GM23338 (cell line): ENCODE results near the gene TFIP11. TPM values are rescaled to one million over a fixed set of nuclear protein-coding genes. Genes with fewer than 3 reads are reported as not detected.

Experiments used
- ATAC-seq: fragments of 200-7000 bp; cut with Tn5 transposase; 3 replicates; pipeline ENCODE4 v1.9.1; 2020
- DNase-seq: peaks from one replicate; pipeline ENCODE4 v3.0.0-alpha.2; 2015; ENCODE audit warnings: low spot score
- H2AFZ ChIP-seq: fragments of 200-600 bp; sonication (generic); 2 replicates; pipeline ENCODE4 v1.8.0; 2016; ENCODE audit warnings: antibody characterized with exemption, mild to moderate bottlenecking, moderate library complexity
- H3F3A ChIP-seq: fragments of 200-600 bp; sonication (generic); replicated peaks from 2 replicates; pipeline ENCODE4 v1.8.0; 2017; ENCODE audit warnings: antibody characterized with exemption, mixed run types, low read depth
- H3K27ac ChIP-seq: fragments of 200-600 bp; sonication (generic); 2 replicates; pipeline ENCODE4 v1.6.1; 2016; ENCODE audit warnings: low read depth
- H3K27me3 ChIP-seq: fragments of 200-600 bp; sonication (generic); 2 replicates; pipeline ENCODE4 v1.8.0; 2016; ENCODE audit warnings: mild to moderate bottlenecking, mixed run types, moderate library complexity; ENCODE audit not compliant: insufficient read depth
- H3K36me3 ChIP-seq: fragments of 200-600 bp; sonication (generic); 2 replicates; pipeline ENCODE4 v1.8.0; 2016; ENCODE audit warnings: mild to moderate bottlenecking; ENCODE audit not compliant: insufficient read depth
- H3K4me1 ChIP-seq: fragments of 200-600 bp; sonication (generic); 2 replicates; pipeline ENCODE4 v1.8.0; 2016; ENCODE audit warnings: mild to moderate bottlenecking, moderate library complexity; ENCODE audit not compliant: insufficient read depth
- H3K4me2 ChIP-seq: fragments of 200-600 bp; sonication (generic); 2 replicates; pipeline ENCODE4 v1.7.1; 2017; ENCODE audit warnings: mixed run types
- H3K4me3 ChIP-seq: fragments of 200-600 bp; sonication (generic); 2 replicates; pipeline ENCODE4 v1.6.1; 2016; ENCODE audit warnings: mixed run types
- H3K79me2 ChIP-seq: fragments of 200-600 bp; sonication (generic); replicated peaks from 2 replicates; pipeline ENCODE4 v1.8.0; 2017; ENCODE audit warnings: mild to moderate bottlenecking; ENCODE audit not compliant: insufficient read depth
- H3K9me2 ChIP-seq: fragments of 200-600 bp; sonication (generic); 2 replicates; pipeline ENCODE4 v1.8.0; 2017; ENCODE audit not compliant: insufficient read depth
- H4K20me1 ChIP-seq: fragments of 200-600 bp; sonication (generic); replicated peaks from 2 replicates; pipeline ENCODE4 v1.8.0; 2017; ENCODE audit warnings: mild to moderate bottlenecking; ENCODE audit not compliant: insufficient read depth
- H3K27ac Mint-ChIP-seq: 2 replicates; pipeline ENCODE4 v1.8.0; 2020; ENCODE audit warnings: inconsistent platforms, mild to moderate bottlenecking, moderate library complexity, mixed read lengths
- H3K27me3 Mint-ChIP-seq: 3 replicates; pipeline ENCODE4 v1.8.0; 2022; ENCODE audit warnings: low read depth, mild to moderate bottlenecking, moderate library complexity, mixed read lengths, inconsistent platforms; ENCODE audit not compliant: insufficient read depth, poor library complexity
- H3K36me3 Mint-ChIP-seq: 3 replicates; pipeline ENCODE4 v1.8.0; 2021; ENCODE audit warnings: low read depth, mild to moderate bottlenecking, inconsistent platforms, moderate library complexity, mixed read lengths
- H3K4me1 Mint-ChIP-seq: 3 replicates; pipeline ENCODE4 v1.8.0; 2020; ENCODE audit warnings: mild to moderate bottlenecking, inconsistent platforms, mixed read lengths
- H3K4me3 Mint-ChIP-seq: 3 replicates; pipeline ENCODE4 v1.8.0; 2021; ENCODE audit warnings: moderate library complexity, mild to moderate bottlenecking, inconsistent platforms, mixed read lengths
- H3K9me3 Mint-ChIP-seq: 3 replicates; pipeline ENCODE4 v1.8.0; 2020; ENCODE audit warnings: moderate library complexity, mild to moderate bottlenecking, inconsistent platforms, mixed read lengths
- CREB1 ChIP-seq: fragments of 250-450 bp; sonication (Bioruptor Pico); IDR thresholded peaks from 2 replicates; pipeline ENCODE4 v1.5.0; 2020; ENCODE audit warnings: low read depth, mild to moderate bottlenecking, moderate library complexity
- EZH2 ChIP-seq: fragments of 200-600 bp; sonication (generic); IDR thresholded peaks from one replicate; pipeline ENCODE4 v1.8.0; 2017; ENCODE audit warnings: antibody characterized with exemption, mild to moderate bottlenecking, low read depth; ENCODE audit not compliant: unreplicated experiment
- STAT1 ChIP-seq: IDR thresholded peaks from one replicate; pipeline ENCODE4 v1.6.1; 2016; ENCODE audit warnings: antibody characterized with exemption; ENCODE audit not compliant: unreplicated experiment
- ZNF114 ChIP-seq: fragments of 250-450 bp; sonication (Bioruptor Pico); IDR thresholded peaks from 2 replicates; pipeline ENCODE4 v1.5.0; 2020; ENCODE audit warnings: mild to moderate bottlenecking, moderate library complexity
- ZNF331 ChIP-seq: fragments of 250-450 bp; sonication (Bioruptor Pico); IDR thresholded peaks from 2 replicates; pipeline ENCODE4 v1.5.0; 2020; ENCODE audit warnings: low read depth, mild to moderate bottlenecking, moderate library complexity
- ZNF462 ChIP-seq: fragments of 250-450 bp; sonication (Bioruptor Pico); IDR thresholded peaks from 2 replicates; pipeline ENCODE4 v1.5.0; 2020; ENCODE audit warnings: mild to moderate bottlenecking, moderate library complexity
- polyA plus RNA-seq: library from polyadenylated mRNA; unstranded; fragments of >200 nt; fragmentation: Nextera tagmentation; extraction: Ambion mirVana; gene quantifications from 2 replicates; pipeline ENCODE4 v1.2.1, GENCODE V29; 2016
- total RNA-seq: library from RNA; depleted of rRNA; stranded (reverse); fragments of >200 nt; shearing (Covaris generic); gene quantifications from 2 replicates; pipeline ENCODE4 v1.2.3, GENCODE V29; 2014
- TF ChIP-seq, protein P1 (sequence below), 2 experiments: fragments of 200-600 bp in 1 of 2; sonication (generic) in 1 of 2; conservative IDR thresholded peaks; 2 replicates each; pipeline versions ENCODE4 v1.5.1 to v1.6.1; 2016 to 2017; ENCODE audit warnings: antibody characterized with exemption in 2 of 2, low read depth in 2 of 2, mild to moderate bottlenecking in 2 of 2, moderate library complexity in 1 of 2
- TF ChIP-seq, protein P2 (sequence below): IDR thresholded peaks from one replicate; pipeline ENCODE4 v1.6.1; 2018; ENCODE audit warnings: antibody characterized with exemption; ENCODE audit not compliant: unreplicated experiment

The TFIP11 gene
- total and polyA plus RNA-seq, 2 experiments from 2014 or later, result 17.1 to 26.2 TPM

DNA sequence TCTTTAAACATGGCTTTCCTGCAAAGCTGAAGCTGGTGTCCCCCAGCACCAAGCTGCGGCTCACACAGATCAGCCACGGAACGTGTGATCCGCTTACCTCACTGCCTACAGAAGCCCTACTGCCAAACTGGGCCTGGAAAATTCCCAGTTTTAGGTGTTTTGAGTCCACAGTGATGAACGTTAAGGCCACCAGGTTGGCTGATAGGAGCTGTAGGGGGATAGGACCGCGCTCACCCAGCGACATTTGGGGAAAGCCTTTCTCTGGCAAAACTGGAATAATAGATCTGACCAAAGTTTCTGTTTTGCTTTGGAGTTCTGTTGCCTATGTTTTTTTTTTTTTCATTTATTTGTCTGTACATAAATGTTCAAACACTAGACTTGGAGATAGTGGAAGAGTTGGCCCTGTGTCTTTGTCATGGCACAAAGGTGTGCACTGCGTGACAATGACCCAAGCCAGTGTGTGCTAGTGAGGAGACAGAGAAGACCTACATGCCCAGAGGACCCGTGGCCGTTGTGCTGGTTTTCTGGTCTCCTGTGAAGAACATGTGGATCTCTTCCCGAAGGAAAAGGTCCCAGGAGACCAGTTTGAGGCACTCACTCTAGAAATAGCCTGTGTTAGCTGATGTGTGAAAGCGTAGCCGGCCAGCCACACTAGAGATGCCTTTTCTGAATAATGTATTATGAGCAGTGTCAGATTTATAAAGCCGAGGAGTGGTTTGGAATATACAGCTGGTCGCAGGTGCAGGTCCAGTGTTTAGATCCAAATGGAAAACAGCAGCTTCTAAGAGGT, 68.2 kb downstream of the TFIP11 start:
- Histone ChIP-seq H3K4me3 (no peak overlapping the region), H3K4me2 (no peak overlapping the region), H3K79me2 (0 out of 2 replicates have a peak, but pooled peaks cover 3% of the 10 kb centered on the region), H3K27me3 (no peaks in the 10 kb centered on the region), H4K20me1 (no peaks in the 10 kb centered on the region), H3K27ac (no peak overlapping the region), H3F3A (no peaks in the 10 kb centered on the region), H3K4me1 (peaks cover 7% of the 10 kb centered on the region; the same call in 1 of the 2 replicates), H3K36me3 (no peaks in the 10 kb centered on the region), H2AFZ (no peak overlapping the region), H3K9me2 (no peaks in the 10 kb centered on the region)
- Mint-ChIP-seq H3K4me1 (peaks cover 10% of the 10 kb centered on the region), H3K4me3 (no peak overlapping the region), H3K27me3 (peaks cover 11% of the 10 kb centered on the region), H3K36me3 (peaks cover 4% of the 10 kb centered on the region; the same call in 1 of the 3 replicates), H3K27ac (no peak overlapping the region), H3K9me3 (no peaks in the 10 kb centered on the region)
- ATAC-seq (no peak), DNase-seq (no peak)
- TF ChIP-seq EZH2 (no peak), ZNF114 (CRISPR knock-in tag) (no peak), ZNF331 (CRISPR knock-in tag) (no peak), STAT1 (no peak), ZNF462 (CRISPR knock-in tag) (no peak), CREB1 (no peak)
- TF ChIP-seq, protein P1, sequence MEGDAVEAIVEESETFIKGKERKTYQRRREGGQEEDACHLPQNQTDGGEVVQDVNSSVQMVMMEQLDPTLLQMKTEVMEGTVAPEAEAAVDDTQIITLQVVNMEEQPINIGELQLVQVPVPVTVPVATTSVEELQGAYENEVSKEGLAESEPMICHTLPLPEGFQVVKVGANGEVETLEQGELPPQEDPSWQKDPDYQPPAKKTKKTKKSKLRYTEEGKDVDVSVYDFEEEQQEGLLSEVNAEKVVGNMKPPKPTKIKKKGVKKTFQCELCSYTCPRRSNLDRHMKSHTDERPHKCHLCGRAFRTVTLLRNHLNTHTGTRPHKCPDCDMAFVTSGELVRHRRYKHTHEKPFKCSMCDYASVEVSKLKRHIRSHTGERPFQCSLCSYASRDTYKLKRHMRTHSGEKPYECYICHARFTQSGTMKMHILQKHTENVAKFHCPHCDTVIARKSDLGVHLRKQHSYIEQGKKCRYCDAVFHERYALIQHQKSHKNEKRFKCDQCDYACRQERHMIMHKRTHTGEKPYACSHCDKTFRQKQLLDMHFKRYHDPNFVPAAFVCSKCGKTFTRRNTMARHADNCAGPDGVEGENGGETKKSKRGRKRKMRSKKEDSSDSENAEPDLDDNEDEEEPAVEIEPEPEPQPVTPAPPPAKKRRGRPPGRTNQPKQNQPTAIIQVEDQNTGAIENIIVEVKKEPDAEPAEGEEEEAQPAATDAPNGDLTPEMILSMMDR (conservative IDR thresholded peaks at IDR 0.05; ENCODE audit: low read depth in 2 of 2), result no peak
- TF ChIP-seq, protein P2, sequence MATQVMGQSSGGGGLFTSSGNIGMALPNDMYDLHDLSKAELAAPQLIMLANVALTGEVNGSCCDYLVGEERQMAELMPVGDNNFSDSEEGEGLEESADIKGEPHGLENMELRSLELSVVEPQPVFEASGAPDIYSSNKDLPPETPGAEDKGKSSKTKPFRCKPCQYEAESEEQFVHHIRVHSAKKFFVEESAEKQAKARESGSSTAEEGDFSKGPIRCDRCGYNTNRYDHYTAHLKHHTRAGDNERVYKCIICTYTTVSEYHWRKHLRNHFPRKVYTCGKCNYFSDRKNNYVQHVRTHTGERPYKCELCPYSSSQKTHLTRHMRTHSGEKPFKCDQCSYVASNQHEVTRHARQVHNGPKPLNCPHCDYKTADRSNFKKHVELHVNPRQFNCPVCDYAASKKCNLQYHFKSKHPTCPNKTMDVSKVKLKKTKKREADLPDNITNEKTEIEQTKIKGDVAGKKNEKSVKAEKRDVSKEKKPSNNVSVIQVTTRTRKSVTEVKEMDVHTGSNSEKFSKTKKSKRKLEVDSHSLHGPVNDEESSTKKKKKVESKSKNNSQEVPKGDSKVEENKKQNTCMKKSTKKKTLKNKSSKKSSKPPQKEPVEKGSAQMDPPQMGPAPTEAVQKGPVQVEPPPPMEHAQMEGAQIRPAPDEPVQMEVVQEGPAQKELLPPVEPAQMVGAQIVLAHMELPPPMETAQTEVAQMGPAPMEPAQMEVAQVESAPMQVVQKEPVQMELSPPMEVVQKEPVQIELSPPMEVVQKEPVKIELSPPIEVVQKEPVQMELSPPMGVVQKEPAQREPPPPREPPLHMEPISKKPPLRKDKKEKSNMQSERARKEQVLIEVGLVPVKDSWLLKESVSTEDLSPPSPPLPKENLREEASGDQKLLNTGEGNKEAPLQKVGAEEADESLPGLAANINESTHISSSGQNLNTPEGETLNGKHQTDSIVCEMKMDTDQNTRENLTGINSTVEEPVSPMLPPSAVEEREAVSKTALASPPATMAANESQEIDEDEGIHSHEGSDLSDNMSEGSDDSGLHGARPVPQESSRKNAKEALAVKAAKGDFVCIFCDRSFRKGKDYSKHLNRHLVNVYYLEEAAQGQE, result no peak
